GM19324 (cell line): ENCODE results near the gene HSPG2.
"Not testable (repeated sequence)": the region's sequence is repeated elsewhere in the genome, so short reads cannot be mapped to it uniquely, and the experiment has no call there.

Experiments used
- ATAC-seq: cut with Tn5 transposase; IDR thresholded peaks from one replicate; pipeline ENCODE4 v1.9.1; 2021; ENCODE audit warnings: mild to moderate bottlenecking, moderate library complexity; ENCODE audit not compliant: unreplicated experiment, low FRiP score

HSPG2 gene

DNA sequence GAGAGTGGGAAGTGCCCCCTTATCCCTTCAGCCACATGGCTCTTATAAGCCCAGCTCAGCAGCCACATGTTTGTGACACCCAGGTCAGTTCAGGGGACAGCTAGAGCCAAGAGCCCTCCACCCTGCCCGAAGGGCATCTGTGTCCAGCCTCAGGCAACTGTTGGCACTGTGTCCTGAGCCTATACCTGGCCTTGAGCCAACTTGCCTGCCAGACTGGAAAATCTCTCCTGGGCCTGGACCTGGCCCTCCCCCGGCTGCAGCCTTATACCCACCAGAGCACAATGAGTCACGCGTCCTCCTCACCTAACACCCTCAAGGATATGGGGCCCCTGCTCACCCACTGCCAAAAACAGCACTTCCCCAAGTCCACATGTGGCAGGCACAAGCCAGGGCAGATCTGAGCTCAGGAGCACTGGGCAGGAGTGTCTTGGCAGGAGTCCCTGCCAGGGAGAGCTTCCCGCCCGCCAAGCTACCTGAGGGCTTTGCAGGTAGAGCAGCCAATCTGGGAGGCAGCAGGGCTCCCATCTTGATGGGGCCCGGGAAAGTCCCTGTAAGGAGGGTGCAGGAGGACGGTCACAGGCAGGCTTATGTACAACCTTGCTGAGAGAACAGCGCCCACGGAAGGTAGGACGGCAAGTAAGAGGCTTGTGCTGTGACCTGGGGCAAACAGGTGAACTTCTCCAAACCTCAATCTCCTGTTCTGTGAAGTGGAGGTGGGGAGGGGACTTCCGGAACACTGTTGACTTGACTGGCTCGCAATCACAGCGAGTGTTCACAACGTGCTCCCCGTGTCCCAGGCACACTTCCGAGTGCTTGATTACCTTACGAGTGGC lies 19.8 kb upstream of the HSPG2 start:
- no peak for ATAC-seq

DNA sequence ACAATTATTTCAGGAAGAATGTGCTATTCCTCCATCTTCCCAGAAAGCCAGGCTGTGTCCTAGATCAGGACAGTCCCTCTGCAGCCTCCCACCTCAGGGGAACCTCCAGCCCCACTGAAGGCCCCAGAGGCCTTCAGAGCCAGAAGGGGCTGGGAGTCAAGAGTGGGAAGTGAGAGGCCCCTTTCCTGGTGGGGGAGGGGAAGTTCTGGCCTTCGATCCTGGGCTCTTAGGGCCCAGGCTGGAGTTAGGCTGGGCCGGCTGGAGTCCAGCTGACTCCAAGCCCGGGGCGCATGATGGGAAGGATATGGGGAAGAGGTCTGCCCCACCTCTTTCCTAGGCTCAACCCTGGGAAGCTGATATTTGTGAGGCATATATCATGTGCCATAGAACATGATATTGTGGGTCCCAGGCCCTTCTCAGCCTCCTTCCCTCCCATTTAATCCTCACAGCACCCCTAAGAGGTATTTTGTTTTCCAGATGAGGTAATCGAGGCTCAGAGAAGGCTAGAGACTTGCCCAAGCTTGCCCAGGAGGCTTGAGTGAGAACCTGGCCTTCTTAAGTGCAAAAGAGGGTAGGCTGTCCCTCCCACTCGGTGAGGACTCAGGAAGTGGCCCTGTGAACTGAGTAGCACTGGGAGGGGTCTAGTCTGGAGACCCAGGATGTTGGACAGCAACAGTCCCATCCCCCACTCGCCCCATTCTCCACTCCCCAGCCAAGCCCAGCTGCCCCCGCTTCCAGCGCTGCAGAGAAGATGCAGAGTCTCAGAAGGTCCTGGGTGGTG lies 18.6 kb upstream of the HSPG2 start:
- ATAC-seq, result no peak

DNA sequence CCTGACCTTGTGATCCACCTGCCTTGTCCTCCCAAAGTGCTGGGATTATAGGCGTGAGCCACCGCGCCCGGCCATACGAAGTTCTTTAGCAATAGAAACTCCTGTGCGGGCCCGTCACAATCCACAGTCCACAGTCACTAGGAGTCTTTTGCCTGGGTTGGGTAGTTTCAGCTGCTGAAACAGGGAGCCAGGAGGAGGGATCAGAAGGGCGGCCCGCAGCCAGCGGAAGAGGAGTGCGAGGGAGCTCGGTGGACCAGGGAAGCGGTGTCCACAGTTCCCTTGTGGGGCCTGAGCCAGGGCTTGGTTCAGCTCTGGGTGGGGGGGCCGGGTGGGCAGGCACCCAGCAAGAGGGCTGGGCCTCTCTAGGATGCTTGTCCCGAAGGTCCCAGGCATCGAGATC lies 17.9 kb upstream of the HSPG2 start:
- ATAC-seq, result no peak

DNA sequence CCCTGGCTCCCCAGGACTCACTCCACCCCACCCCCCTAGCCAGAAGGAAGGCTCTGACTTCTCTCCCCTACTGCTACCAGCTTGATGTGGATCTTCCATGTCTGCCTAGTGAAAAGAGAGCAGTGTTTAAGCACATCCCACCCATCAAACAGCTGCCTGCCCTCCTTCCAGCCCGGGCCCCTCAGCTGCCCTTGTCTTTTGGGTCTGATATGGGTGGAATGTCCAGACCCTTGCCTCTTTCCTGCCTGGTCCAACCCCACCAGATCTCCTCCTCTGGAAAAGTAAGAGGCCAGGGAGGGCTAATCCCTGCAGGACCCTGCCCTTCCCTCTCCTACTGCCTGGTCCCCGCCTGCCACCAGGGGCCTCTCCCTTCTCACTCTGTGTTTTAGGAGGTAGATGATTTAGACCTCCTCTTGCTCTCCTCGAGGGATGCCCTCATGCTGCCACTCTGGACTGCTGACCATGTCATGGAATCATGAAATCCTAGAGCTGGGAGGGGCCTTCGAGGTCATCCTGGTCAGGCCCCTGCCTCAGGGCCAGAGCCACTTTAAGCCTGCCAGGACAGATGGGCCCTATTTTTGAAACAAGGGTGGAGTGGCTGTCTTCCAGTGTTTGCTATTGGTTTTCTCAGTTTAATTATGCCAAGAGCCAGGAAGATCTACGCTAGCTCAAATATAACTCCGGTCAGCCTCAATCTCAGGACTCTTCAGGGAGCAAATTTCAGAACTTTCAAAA lies 15.8 kb upstream of the HSPG2 start:
- no peak for ATAC-seq

DNA sequence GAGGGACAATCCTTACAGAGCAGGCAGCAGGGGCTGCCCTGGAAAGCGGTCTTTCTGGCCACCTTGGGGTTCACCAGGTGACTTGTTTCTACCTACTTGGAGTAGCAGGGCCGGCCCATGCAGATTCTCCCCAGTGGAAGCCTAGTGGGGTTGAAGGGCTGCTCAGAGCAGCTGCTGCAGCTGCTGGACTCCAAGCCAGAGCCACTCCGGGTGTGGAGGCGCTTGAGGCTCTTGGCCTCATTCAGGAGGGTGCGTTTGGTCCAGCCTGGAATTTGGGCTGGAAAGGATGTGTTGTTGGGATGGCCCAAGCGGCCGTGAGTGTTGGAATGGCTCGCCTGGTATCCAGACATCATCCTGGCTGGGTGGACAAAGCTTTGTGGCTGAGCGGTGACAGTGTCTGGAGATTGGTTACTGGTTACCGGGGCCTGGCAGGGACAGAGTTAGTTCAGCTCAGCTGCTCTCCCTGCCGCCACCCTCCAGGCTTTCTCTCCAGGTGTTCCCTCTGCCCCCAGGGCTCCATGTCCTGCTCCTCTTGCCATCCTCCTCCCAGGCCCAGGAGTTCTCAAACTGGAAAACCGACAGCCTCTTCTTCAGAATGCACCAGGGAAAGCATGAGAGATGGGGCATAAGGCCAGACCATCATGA lies 14.2 kb upstream of the HSPG2 start:
- ATAC-seq, result no peak

DNA sequence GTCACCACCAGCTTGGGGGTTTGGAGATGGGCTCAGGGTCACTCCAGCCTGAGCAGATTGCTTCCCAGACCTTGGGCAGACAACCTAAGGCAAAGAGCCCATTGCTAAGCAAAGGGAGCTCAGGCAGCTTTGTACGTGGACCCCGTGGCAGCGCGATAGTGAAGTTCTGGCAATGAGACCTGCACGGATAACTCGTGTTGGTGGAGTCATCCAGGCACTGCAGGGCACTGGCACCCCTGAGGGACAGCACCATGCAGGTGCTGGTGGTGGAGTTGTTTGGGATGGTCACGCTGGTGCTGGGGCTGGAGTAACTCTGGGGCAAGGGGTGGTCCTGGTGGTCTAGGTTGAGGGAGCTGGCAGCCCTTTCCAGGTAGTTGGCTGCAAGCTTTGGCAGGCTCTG lies 13.6 kb upstream of the HSPG2 start:
- ATAC-seq, result no peak

DNA sequence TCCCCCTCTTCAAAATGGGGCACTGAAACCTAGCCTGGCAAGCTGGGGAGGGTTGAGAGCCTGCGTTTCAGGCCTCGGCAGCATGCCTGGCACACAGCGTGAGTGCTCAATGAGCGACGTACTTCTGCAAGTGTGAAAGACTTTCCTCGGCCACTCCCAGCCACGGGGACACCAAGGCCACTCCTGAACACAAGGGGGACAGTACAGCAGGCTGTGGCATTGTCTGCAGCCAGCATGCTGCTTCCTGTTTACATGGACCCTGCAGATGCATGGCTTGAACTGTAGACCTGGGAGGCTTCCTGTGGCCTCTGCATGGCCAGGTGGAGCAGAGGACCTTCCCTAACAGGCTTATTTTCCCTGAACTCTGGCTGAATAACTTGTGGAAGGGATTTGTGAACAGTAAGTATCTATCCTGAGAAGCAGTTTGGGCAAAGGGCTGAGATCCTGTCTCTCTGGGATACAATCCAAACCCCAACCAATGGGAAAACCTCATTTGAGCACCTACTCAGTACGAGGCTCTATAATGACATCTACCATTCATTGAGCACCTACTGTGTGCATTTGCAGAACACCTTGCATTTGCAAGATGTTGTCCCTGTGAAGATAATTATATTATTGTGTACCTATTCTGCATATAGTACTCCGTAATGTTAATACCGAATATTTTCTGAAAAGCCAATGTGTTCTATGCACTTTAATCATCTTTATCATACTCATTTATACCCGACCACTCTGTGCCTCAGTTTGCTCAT lies 9.9 kb upstream of the HSPG2 start:
- ATAC-seq, result no peak

DNA sequence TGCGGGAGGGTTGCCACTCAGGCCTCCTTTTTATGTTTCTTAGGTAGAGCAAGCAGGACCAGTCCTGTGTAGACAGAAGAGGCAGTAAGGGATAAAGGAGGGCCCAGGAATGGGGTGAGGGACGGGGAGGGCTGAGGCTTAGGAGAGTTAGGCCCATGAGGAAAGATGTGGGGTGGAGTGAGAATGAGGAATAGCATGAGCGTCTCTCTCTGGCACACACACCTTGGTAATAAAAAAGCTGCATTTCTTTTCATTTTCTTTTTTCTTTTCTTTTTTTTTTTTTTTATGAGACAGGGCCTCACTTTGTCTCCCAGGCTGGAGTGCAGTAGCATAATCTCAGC lies 7.6 kb upstream of the HSPG2 start:
- no peak for ATAC-seq

DNA sequence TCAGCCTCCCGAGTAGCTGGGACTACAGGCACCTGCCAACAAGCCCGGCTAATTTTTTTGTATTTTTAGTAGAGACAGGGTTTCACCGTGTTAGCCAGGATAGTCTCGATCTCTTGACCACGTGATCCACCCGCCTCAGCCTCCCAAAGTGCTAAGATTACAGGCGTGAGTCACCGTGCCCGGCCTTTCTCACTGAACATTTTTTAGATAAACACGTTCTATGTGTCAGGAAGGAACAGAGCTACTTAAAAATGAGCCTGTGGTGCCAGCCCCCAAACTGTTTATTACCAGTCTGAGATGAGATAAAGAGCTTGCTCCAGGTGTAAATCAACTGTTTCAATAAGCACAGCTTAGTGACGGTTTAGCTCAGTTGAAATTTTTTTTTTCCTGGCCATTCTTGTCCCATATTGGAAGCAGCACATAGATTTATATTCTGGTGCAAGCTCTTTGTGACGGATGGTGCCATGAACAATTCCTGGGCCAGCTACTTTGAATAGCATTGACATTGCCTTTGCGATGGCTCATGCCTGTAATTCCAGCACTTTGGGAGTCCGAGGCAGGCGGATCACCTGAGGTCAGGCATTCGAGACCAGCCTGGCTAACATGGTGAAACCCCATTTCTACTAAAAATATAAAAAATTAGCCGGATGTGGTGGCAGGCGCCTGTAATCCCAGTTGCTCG lies 6.0 kb upstream of the HSPG2 start:
- not testable (repeated sequence) for ATAC-seq

DNA sequence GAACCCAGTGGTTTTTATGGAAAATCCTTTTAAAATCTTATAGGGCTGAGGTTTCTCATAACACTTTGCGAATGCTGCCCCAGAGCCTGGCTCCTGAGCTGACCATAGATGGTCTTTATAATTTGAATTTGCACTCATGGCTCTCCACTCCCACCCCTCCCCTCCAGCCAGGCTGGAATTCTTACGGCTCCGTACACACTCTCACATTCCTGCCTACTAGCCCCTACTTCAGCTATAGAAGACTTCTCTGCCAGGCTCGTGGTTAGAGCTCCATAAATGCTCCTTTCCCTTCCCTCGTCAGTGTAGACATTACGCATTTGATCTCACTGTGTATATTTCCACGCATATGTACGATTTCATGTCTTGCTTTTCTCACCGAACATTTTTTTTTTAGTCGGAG lies 5.4 kb upstream of the HSPG2 start:
- no peak for ATAC-seq

DNA sequence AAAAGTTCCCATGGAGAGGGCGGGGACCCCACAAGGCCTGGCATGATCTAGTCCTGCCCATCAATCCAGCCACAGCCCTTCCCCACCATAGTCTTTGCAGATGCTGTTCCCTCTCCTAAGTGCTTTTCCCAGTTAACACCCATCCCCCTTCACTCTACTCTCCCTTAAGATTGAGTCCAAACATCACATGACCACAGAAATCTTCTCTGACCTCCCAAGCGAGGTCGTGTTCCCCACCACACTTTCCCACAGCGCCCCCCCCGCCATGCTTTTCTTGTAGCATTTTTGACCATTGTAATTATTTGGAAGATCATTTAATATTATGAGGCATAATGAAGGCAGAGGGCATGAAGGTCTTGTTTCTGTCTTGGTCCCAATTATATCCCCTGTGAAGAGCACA lies 4.3 kb upstream of the HSPG2 start:
- no peak for ATAC-seq

DNA sequence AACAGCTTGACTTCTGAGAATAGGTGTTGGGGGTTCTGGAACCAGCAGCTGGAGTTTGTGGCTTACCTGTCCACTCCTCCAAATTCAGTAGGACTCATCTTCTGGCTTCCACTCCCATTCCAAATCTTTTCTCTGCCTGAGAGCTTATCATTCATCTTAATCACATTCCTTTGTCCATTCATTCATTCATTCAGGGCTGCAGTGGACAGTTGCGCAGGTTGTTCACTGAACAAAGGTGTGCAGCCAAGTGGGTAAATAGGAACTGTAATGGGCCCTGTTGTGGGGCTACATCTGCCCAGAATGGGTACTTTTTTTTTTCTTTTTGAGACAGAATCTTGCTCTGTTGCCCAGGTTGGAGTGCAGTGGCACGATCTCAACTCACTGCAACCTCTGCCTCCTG lies 3.4 kb upstream of the HSPG2 start:
- ATAC-seq, result no peak

DNA sequence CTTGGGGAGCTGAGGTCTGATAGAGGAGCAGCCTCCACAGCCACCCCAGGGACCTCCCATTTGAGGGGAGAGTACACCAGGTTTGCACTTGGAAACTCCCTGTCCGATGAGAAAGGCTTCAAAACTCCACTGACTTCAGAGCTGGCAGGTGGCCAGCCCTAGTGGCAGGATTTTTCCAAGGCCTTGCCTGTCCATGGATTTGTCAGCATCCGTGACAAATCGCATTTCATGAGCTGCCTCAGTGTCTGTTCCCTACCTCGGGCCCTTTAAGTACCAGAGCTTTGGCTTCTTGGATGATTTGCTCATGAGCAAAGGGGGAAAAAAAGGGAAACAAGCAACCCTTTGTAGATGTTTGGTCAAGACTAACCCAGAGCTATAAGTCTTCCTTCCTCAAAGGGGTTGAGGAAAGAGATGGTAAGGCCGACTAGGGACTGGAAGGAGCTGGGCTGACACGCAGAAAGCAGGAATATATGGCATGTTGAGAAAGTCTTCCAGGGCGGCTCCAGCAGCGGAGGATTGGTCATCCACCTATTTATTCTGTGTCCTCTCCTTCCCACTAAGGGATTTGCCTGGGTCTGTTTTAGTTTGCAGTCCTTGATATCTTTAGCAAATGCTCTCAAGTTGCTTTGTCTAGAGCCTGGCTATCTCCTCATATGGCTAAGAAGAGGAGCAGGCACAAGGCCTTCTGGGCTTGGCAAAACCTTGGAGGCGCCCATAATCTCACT lies 2.7 kb upstream of the HSPG2 start:
- no peak for ATAC-seq

DNA sequence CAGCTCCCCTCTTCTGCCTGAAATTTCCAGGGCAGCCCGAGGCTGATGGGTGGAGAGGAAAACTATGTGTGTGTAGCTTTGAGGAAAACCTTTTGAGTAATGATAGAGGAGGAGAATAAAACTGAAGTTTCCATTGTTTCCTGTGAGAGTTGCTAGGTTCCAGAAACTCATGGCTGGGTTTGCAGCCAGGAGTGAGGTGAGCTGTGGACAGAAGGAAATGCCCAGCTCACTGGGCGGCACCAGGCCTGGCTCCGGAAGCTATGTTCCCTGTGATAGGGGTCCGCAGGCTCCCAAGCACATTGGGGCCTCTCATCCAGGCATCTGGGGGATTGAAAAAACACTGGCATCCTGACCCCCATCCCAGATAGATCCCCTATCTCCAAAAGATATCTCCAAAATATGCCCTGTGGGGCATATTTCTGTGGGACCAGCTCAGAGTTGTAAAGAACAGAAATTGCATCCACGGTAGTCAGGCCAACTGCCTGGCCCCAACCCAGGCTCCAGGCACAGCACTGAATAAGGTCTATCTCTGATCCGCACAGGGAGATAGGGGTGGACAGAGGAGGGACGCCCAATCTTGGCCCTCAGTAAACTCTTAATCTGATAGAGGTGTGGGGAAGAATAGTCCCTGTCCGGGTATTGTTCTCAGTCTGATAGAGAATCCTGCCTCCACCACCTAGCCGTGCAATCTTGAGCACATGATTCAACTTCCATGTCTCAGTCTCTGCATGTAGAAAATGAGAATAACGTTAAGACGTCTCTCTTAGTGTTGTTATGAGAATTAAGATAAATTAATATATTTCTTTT lies 1.8 kb upstream of the HSPG2 start:
- ATAC-seq, result no peak

DNA sequence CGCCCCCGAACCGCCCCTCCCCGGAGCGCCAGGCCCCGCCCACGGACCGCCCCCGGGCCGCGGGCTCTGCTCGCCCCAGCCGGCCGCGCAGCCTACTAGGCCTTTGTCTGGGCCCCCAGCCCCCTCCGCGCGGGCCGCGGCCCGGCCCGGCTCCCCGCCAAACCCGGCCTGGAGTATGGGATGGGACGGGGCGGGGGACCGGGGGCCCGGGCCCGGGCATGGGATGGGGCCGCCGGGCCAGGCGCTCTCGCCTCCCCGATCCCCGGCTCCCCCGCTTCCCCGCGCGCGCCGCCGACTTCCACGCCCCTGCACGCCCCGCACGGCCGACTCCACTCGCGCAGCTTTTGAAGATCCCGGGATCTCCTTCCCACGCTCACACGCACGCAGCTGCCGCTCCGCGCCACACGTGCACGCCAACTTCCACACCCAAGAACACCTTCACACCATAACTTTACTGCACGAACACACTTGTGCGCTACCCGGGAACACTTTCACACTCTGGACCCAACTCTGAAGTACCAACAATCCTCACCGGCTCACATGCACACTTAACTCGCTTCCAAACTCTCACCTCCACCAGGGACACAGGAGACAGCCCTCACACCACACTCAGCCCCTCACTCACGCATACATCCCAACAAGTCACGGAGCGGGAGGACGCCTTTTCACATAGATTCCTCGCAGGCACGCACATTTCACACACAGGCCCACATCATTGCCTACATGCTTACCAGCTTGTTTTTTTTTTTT lies 437 bp upstream of the HSPG2 start:
- peak; percentile 43 for ATAC-seq

DNA sequence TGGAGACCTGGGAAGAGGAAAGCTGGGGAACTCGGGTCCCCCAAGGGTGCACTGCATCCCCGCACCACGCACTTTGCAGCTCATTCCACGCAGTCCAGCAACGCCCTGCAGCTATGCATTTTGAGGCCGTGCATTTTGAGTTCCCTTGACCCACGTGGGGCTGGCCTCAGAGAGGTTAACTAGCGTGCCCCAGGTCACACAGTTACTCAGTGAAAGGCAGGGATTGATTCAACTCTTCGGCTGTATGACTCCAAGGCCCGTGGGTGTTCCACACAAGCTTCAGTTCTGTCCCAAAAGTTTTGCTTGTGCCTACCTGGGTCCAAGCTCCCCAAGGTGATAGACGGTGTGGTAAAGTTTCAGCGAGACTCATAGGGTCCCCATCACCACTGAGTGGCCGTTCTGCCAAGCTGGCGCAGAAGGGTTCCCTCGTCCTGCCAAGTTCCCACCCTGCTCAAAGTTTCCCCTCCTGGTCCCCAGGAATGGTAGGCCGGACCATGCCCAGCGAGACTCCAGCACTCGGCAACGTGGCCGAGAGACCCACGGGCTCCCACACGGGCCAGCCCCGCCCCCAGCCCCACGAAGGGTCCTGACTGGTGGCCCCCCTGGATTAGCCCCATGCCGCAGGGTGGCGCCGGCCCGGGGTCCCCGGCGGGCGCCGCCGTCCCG lies 611 bp downstream of the HSPG2 start:
- peak; percentile 7 for ATAC-seq

DNA sequence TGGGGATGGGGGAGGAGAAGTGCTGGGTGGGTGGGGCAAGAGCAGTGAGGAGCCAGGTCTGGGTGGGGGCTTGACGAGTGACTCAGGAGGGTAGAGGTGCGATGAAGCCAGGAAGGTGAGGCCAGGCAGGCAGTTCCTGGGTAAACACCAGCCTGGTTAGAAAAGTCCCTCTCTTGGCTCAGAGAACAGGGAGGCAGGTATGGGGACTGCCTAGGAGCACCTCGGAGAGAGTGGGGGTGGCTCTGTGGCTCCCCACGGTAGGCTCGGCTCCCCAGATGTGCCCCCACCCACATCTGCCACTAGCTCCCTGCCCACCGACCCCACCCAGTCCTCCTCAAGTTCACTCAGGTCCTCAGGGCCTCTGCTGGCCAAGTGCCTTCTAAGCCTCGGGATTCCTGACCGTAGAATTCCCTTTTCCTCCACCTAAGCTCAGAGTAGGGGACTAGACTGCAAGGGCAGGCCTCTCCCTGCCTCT lies 1.2 kb downstream of the HSPG2 start:
- no peak for ATAC-seq
